ENCODE results near the gene CACNA1H.

Gene CACNA1H

GRCh38 chr16:1156055-1156982 lies 3.4 kb downstream of the CACNA1H start:
- Histone ChIP-seq H3K27ac (ENCODE audit: low read depth, low read length) (no peak overlapping the region), H3K4me2 (ENCODE audit: low read length) (no peak overlapping the region), H4K20me1 (ENCODE audit: control insufficient read depth, insufficient read depth, low read depth, low read length) (no peaks in the 10 kb centered on the region), H3K9me3 (ENCODE audit: control insufficient read depth, insufficient read depth, low read length) (no peaks in the 10 kb centered on the region), H3F3A (ENCODE audit: control insufficient read depth, insufficient read depth) (no peaks in the 10 kb centered on the region), H3K79me2 (ENCODE audit: control insufficient read depth, low read length) (no peaks in the 10 kb centered on the region), H3K36me3 (ENCODE audit: control insufficient read depth, low read length) (no peaks in the 10 kb centered on the region), H3K4me3 (ENCODE audit: low read length) (no peak overlapping the region), H3K9me2 (replicated peaks; ENCODE audit: control insufficient read depth, low read length) (no peaks in the 10 kb centered on the region), H3K27me3 (ENCODE audit: control insufficient read depth, low read length) (no peaks in the 10 kb centered on the region), H3K4me1 (ENCODE audit: control insufficient read depth, low read length) (no peaks in the 10 kb centered on the region)
- TF ChIP-seq EZH2phosphoT487 (IDR thresholded peaks at IDR 0.05; ENCODE audit: borderline replicate concordance, low read length), result no peak
- no peak for TF ChIP-seq CTCF (IDR thresholded peaks at IDR 0.05; ENCODE audit: low read depth, low read length, poor library complexity, severe bottlenecking)

DNA sequence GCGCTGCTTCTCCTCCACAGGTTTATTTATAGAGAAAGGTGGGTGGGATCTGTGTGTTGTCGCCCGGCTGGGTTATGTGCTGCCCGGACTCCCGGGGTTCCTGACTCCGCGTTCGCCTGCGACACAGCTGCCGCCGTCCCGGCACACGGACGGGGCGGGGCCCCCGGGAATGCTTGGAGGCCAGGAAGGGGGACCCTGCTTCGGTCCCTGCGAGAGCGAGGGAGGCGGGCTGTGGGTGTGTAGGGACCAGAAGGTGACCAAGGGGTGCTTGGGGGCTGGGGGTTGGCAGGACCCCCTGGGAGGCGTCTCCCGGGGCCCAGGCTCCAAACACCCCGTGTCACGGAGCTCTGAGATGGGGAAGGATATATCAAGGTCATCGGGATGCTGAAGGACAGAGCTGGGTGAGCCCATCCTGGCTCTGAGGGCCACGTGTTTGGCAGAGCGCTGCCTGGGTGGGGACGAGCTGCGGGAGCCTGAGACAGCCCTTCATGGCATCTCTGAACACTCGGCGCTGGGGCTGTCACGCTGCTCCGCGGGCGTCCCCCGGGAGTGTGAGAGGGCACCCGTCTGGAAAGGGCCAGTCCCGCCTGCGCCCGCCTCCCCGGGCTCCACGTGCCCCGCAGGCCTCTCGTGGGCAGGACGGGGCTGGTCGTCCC lies 4.2 kb downstream of the CACNA1H start:
- Histone ChIP-seq H3K36me3 (ENCODE audit: control insufficient read depth, low read length) (no peaks in the 10 kb centered on the region), H3K27me3 (ENCODE audit: control insufficient read depth, low read length) (no peaks in the 10 kb centered on the region), H4K20me1 (ENCODE audit: control insufficient read depth, insufficient read depth, low read depth, low read length) (no peaks in the 10 kb centered on the region), H3K27ac (ENCODE audit: low read depth, low read length) (no peak overlapping the region), H3K4me3 (ENCODE audit: low read length) (no peak overlapping the region), H3K79me2 (ENCODE audit: control insufficient read depth, low read length) (no peaks in the 10 kb centered on the region), H3K4me2 (ENCODE audit: low read length) (no peak overlapping the region), H3K9me2 (replicated peaks; ENCODE audit: control insufficient read depth, low read length) (no peaks in the 10 kb centered on the region), H3K4me1 (ENCODE audit: control insufficient read depth, low read length) (no peaks in the 10 kb centered on the region), H3K9me3 (ENCODE audit: control insufficient read depth, insufficient read depth, low read length) (no peaks in the 10 kb centered on the region), H3F3A (ENCODE audit: control insufficient read depth, insufficient read depth) (no peaks in the 10 kb centered on the region)
- TF ChIP-seq CTCF (IDR thresholded peaks at IDR 0.05; ENCODE audit: low read depth, low read length, poor library complexity, severe bottlenecking) (no peak), EZH2phosphoT487 (IDR thresholded peaks at IDR 0.05; ENCODE audit: borderline replicate concordance, low read length) (no peak)

GRCh38 chr16:1157639-1158455 lies 4.9 kb downstream of the CACNA1H start:
- Histone ChIP-seq H3F3A (ENCODE audit: control insufficient read depth, insufficient read depth) (no peaks in the 10 kb centered on the region), H4K20me1 (ENCODE audit: control insufficient read depth, insufficient read depth, low read depth, low read length) (no peaks in the 10 kb centered on the region), H3K4me3 (ENCODE audit: low read length) (no peak overlapping the region), H3K9me2 (replicated peaks; ENCODE audit: control insufficient read depth, low read length) (no peaks in the 10 kb centered on the region), H3K27ac (ENCODE audit: low read depth, low read length) (no peak overlapping the region), H3K4me1 (ENCODE audit: control insufficient read depth, low read length) (no peaks in the 10 kb centered on the region), H3K27me3 (ENCODE audit: control insufficient read depth, low read length) (no peaks in the 10 kb centered on the region), H3K9me3 (ENCODE audit: control insufficient read depth, insufficient read depth, low read length) (no peaks in the 10 kb centered on the region), H3K4me2 (ENCODE audit: low read length) (no peak overlapping the region), H3K36me3 (ENCODE audit: control insufficient read depth, low read length) (no peaks in the 10 kb centered on the region), H3K79me2 (ENCODE audit: control insufficient read depth, low read length) (no peaks in the 10 kb centered on the region)
- no peak for TF ChIP-seq CTCF (IDR thresholded peaks at IDR 0.05; ENCODE audit: low read depth, low read length, poor library complexity, severe bottlenecking)
- TF ChIP-seq EZH2phosphoT487 (IDR thresholded peaks at IDR 0.05; ENCODE audit: borderline replicate concordance, low read length), result no peak

Data from DOHH2 (cell line).